NCI-H1930 (cell line): ENCODE data around the gene NAB2.

ENCODE experiments used
- DNase-seq, 2 experiments: peaks; one replicate each; lab custom pipeline; 2025; lab: John Stamatoyannopoulos, UW

Gene NAB2

DNA sequence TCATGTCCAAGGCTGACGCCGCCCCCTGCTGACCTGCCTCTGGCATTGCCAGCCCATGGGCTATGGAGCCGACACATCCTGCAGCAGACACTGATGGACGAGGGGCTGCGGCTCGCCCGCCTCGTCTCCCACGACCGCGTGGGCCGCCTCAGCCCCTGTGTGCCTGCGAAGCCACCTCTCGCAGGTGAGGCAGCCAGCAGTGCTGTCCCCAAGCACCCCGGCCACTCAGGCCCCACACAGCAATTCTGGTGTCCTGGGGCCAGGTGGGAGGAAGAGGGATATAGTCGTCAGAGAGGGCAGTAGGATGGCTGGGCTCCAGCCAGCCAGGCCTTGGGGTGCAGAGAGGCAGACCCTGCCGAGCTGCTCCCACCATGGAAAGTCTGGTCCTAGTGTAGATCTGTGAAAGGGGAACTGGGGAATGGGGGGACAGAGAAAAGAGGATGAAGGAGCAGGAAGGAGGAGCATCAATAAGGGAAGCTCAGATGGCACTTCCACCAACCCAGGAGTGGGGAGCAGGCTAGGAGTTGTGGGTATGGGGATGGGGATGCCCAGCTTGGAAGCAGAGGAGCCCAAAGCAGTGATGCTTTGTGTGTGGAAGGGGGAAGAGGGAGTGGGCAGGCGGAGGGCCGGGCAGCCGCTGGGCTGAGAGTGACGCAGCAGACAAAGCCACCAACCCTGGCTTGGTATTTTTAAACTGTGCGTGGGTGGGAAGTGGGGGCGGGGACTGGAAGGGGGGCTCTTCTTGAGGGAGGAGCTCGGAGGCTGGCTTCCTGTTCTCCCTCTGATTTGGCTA is 4.7 kb downstream of the NAB2 start:
- no peak for DNase-seq

DNA sequence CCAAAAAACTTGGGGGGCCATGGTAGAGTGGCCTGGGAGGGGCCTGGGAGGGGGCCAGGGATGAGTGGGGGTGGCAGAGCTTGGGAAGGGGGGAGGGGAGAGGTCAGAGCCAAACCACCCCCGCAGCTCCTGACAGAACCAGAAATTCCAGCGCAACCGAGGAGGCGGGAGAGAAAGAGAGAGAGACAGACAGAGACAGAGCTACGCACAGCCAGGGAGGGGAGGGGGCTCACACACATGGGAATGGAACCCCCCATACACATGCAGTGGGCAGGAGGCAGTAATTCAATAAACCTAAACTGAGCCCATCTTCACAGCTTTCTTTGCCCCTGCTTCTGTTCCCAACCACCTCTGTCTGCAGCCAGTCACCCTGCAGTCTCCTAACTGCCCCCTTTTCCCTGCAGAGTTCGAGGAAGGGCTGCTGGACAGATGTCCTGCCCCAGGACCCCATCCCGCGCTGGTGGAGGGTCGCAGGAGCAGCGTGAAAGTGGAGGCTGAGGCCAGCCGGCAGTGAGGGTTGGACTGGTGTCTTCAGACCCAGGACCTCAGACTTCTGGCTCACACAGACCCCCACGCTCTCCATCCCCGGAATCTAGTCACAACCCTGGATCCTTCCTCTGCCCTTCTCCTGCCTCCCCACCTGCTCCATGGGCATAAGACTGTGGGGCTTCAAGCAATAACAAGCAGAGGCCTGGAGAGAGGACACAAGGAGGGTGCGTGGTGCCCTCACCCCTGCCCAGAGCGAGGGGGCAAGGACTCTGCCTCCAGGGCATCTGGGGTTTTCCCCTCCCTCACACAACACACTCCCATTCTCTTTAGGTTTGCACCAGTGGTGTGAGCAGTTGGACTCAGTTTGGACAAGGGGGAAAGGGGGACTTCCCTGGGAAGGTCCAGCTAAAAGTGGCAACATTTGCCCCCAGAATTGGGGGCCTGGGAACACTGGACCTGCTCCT is 5.6 kb downstream of the NAB2 start:
- DNase-seq: no peak

DNA sequence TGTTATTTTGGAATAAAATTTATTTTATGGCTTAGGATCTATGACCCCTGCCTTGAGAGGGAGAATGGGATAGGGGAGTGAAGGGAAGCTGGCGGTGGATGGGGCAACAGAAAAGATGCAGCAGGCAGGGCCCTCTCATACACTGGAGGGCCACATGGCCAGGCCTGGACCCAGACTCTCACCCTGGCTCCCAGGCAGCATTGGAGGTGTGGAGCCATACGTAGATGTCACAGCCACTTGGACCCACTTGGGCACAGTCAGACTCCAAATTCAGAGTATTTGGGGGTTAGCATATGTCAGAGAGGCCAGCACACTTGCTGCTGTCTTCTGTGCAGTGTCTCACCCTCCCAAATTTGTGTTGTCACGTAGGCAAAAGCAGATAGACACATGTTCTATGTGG is 6.5 kb downstream of the NAB2 start:
- DNase-seq: no peak

DNA sequence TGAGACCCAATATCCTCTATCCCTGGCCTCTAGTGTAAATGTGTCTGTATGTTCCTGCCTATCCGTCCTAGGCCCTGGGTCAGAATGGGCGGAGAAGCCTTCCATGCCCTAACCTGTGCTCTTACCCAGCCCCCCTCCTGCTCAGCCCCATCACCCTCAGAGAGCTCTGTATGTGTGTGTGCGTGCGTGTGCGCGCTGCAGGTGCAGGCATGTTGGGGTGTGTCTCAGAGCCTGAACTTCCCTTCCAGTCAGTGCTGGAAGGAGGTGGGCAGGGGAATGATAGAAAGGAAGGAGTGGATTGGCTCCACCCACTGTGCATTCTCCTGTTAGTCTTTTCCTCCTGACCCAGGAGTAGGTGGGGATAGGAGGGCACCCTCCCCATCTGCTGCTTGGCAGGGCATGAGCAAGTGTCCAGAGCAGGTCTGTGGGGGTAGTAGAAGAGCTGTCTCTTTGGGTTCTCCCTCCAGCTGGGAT is 7.2 kb downstream of the NAB2 start:
- no peak for DNase-seq

DNA sequence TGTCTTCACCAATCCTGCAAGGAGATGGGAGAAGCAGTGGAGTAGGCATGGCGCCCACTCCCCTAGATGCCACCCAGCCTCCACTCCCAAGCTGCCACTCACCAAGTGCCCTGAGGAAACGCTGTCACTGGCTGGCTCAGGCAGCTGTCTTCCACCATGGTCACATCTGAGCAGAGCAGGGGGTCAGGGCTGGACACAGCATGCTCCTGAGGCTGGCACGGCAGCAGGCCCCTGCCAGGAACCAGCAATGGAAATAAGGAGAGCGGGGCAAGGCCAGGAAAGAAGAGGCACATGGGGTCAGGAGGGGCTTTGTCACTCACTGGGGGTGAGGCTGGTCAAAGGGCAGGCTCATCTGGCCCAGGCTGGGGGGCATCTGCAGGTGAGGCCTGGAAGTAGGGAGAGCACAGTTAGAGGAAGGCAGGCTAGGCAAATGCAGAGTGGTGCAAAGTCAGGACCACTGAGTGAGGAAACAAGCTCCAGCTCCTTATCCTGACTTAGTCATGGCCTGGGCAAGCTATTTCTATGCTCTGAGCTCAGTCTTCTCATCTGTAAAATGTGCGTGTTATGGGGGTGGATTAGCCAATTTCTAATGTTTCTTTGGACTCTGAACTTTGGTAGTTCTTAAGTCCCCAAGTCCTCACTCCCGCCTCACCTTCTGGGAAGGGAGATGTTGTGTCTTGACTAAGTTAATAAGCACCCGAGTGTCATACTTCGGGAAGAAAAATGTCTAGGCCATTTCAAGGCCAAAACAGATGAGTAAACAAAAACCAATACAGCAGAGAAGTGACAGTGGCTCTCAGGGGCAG is 8.0 kb downstream of the NAB2 start:
- DNase-seq: no peak

DNA sequence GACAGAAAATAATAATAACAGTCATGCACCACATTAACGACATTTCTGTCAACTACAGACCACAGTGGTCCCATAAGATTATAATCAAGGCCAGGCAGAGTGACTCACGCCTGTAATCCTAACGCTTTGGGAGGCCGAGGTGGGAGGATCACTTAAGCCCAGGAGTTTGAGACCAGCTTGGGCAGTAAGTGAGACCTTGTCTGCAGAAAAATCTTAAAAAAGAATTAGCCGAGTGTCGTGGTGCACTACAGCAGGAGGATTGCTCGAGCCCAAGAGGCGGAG is 8.6 kb downstream of the NAB2 start:
- DNase-seq: no peak

DNA sequence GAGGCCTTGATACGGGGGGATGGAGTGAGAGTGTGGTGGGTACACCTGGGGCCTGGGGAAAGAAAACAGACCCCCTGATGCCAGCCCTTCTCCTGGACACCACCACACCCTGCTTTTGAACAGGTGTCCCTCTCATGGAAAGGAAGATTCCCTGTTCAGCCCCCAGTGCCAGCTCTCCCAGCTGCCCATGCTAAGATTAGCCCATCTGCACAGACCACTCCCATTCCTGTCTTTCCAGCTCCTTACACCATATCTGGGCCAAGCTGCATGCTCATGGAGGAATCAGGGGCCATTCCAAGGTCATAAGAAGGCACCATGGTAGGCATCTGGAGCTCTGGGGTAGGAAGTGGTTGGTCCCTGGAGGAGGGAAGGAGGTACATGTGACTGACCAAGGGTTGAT is 9.6 kb downstream of the NAB2 start:
- no peak for DNase-seq

DNA sequence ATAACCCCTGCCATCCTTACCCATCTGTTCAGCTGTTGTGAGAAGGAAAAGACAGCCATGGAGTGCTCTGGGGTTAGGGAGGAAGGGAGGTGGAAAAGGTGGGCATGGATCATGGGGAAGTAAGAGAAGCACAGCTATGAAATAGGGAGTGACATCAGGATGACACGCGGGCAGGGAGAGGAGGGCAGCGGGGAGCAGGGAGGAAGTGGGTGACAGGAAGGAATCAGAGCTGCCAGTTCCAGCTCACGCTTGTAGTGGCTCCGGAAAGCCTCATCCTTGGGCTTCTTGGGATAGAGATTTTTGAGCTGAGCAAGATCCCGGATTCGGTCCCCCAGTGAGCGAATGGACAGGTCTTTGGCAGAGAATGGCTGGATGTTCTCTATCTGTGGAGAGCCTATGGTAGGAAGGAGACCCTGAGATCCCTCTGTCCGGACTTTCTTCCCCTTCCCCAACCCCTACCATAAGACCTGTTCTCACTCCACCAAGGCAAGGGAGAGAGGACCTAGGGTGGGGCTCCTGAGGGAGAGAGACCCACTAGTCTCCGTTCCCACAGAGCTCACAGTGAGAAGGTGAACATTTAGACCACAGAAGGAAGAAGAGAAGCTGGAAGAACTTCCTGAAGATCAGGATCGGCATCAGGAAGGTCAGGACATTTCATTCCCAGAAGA is 10.3 kb downstream of the NAB2 start:
- DNase-seq: no peak

DNA sequence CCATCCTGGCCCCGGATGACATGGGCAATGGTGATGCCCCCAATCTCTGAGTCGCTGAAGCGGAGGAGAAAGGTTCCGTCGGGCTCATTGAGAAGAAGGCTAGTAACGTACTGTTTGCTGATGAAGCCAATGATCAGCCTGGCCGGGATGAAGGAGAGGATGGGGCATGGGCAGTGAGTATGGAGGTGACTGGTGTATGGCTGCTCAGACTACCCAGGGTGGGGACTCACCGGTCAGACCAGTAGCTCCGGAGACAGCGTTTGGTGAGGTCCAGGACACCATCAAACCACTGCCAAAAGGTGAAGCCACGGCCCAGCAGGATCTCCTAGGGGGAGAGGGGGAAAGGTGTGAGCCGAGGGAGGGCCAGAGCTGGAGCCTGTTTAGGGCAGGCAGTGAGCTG is 10.9 kb downstream of the NAB2 start:
- DNase-seq: no peak

DNA sequence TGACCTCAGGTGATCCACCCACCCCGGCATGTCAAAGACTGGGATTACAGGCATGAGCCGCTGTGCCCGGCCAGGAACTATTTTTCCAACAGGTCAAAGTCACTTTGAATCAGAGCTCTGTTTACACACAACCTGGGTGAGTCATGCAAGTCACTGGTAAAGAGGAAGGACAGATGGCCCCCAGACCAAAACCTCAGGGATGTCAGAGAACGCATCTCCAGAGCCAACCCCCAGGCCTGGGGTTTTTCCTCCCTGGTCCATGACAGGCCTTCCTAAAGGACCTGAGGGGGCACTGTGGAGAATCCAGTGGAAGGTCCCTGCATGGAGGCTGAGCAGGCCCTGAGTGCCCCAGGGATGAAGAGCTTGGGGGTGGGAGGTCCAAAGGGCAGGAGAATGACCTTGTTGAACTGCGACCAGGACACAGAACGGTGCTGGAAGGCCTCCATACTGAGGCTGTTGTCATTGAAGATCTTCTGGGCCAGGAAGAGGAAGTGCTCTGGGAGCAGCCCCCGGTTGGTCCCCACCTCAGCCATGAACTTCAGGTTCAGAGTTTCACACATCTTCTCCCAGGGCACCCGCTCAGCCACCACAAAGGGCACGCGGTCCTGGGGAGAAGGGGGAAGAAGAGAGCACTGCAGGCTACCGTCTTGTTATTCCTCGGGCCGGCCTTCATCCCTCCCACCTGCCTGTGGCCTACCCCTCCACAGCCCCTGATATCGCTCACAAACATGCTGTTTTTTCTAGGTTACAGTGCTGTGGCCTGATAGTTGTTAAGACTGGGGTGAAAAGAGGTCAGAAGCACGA is 13.2 kb downstream of the NAB2 start:
- DNase-seq: no peak

DNA sequence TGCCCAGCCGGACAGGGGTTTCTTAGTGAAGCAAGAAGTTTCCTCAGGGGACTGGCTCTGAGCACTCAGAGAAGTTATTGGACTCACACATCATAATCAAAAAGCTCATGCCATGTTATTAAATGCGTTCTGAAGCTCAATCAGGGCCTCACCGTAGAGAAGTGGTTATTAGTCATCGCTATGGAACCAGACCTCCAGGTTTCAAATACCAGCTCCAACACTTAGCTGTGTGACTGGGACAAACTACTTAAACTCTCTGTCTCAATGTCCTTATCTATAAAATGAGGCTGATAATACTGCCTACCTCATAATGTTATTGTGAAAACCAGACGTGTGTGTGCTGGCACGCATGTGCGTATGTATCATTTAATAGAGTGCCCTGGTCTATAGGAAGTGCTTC is 14.9 kb downstream of the NAB2 start:
- no peak for DNase-seq

DNA sequence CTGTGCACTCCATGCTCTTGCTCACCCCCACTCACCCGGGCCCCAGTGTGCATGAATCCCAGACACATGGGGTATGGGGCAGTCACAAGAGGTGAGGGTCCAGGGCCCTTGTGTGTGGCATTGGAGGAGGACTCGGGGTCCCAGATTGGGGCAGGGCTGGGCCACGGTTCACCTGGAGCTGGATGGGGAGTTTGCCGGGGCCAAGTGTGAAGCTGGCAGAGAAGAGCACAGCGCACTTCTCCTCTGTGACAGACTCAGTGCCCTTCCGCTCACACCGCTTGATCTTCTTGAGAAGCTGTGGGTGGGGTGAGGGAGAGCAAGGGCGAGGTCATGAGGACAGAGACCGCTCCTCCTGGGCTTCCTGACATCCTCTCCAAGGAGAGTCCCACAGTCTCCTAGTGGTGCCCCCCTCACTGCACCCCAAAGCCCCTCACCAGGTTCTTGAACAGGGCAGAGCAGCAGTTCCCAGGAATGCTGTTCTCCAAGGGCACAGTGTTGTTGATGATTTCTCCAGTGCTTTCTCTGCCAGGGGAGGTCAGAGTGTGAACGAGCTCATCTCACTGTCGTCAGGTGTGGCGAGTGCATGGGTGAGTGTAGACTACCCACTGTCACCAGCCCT is 15.5 kb downstream of the NAB2 start:
- DNase-seq: no peak

DNA sequence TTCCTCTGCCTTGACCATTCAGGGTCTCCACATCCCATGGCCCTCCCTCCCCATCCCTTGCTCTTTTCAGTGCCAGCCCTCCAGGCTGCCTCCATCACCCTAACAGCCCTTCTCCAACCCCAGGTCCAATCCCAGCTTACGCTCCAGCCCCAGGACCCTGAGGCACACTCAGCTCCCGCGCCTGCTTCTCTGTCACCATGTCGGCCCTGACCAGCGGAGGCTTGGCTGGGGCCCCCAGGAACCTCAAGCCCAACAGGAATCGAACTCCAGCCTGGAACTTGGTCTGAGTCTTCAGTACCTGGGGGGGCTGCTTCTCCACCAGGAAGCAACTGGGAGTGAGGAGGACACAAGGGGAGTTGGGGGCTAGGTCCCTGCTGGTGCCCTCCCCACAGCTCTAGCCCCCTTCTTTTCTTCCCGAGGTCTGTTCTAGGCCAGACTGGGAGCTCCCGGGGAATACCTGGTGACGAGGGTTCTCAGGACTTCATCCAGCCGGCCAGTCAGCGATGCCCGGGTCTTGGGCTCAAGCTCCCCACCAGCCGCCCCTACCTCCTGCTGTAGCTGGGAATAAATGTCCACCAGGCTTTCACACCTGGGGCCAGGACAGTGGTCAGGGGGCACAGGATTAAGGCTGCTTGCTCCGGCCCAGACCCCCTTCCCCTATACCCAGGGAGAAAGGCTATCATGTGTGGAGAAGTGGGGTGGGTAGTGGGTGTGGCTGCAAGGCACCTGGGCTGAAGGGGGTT is 16.3 kb downstream of the NAB2 start:
- DNase-seq: no peak

DNA sequence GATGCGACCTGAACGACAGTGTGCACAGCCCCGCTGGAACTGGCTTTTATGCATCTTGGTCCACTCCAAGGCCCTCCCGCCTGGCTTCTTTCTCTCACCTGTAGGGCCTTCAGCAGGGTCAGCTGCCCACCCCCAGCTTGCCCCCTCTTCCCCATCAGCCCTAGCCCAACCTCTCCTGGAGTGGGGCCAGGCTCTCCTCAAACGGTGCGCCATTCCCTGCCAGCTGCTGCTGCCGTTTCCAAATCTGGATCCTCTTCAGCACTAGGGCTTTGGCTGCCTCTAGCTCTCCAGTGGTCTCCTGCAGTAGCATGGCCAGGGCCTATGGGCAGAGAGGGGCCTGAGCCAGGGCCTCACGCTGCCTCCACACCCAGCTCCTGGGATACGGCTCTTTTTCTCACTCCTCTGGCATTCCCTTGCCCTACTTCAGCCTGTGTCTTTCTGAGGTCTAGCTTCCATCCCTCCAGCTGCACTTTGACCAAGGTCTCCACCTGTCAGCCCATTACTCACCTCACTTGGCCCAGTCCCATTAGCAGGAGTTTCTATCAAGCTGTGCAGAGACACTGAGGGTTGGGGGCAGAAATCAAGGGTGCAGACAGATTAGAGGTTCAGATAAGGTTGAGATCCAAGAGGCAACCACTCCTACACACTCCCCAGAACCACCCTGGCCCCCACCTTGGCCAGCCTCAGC is 17.3 kb downstream of the NAB2 start:
- no peak for DNase-seq

DNA sequence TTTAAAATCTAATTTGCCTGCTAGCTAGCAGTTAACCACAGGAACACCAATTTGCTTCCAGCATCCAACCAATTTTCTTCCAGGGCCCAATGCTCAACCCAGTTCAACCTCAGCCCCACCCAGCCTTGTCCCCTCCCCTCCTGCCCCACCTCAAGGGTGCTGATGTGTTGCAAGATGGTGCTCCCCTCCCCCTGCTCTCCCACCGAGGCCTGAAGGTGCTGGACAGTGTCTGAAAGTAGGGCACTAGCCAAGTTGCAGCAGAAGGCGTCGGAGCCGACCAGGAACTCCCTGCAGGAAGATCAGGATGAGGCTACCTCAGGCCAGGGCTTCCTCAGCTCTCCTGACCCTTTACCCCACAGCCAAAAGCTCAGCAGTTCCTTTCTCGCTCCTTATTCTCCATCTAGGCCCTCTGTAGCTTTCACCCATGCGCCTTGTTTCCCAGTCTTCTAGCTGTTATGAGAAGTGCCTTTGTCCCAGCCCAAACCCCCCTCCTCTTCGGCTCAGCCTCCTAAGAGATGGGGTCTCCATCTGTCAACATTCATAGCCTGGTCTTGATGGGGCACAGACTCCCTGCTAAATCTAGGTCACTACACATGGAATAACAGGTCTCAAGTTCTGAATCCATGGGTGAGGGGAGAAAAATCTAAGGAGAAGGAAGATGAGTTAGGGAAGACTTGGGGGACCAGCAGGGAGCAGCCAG is 18.7 kb downstream of the NAB2 start:
- DNase-seq: no peak

DNA sequence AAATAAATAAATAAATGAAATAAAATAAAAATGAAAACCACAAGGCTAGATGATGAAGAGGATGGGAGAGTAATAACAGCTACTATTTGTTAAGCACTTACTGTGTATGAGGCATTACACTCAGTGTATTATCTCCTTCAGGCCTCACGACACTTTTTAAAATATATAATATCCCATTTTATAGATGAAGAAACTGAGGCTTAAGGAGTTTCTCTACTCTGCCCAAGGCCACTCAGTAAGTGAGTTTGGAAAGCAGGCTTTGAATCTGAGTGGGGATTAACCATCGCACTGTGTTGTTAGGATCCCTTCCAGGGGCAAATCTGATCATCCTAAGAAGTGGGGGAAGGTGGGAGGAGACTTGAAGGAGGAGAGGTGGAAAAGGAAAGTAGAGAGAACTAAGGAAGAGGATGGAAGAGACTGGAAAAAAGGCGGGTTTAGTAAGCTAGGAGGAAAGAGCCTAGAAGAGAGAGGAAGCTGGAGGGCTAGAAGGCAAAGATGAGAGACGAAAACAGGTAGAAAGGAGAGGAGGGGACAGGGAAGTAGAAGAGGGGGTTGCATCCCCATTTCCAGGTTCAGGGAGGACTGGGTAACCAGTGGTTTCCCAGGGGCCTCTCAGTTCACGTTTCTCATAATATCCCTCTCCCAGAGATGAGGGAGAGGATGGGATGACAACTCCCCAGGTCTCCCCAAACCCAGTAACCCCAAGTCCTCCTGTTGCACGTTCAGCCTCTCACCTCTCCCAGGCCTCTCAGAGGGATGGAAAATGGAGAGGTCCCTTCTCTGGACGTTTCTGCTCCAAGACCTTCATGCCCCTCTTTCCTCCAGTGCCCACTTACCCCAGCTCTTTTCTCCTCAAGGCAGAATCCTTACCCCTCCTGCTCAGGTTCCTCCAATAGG is 20.5 kb downstream of the NAB2 start:
- DNase-seq: no peak
